RPMI7951 (cell line): Measurements from ENCODE around the gene DEFB129. TPM values are rescaled to one million over a fixed set of nuclear protein-coding genes. Genes with fewer than 3 reads are reported as not detected.
"Not testable (repeated sequence)": the region's sequence is repeated elsewhere in the genome, so short reads cannot be mapped to it uniquely, and the experiment has no call there.

ENCODE experiments used
- DNase-seq: peaks from one replicate; pipeline ENCODE4 v3.0.0-alpha.2; 2012; ENCODE audit warnings: low read depth
- total RNA-seq: library from RNA; depleted of rRNA; stranded (reverse); fragments of >200 nt; shearing (Covaris generic); gene quantifications from 2 replicates; pipeline ENCODE4 v1.2.3, GENCODE V29; 2014

Gene DEFB129
- total RNA-seq, 1 experiment from 2014 or later = not detected

GRCh38 chr20:252801-253200 is 25.7 kb downstream of the DEFB129 start:
- DNase-seq = no peak

- DNase-seq = not testable (repeated sequence)
These were observed 26.4 kb downstream of the DEFB129 start for GRCh38 chr20:253447-253846.

GRCh38 chr20:257419-257818 is 30.4 kb downstream of the DEFB129 start, which contains the start of gene DEFB132:
Gene DEFB132, plus strand, starts transcription at chr20:257724. Its CDS starts 55 bp downstream, at chr20:257779.
- no peak for DNase-seq

- no peak for DNase-seq
These were observed 31.3 kb downstream of the DEFB129 start for GRCh38 chr20:258269-258858.

- peak; percentile 59 for DNase-seq
These were observed 31.9 kb downstream of the DEFB129 start for GRCh38 chr20:258963-259362.

GRCh38 chr20:259981-260380 is 32.9 kb downstream of the DEFB129 start:
- no peak for DNase-seq

GRCh38 chr20:263701-264100 is 36.6 kb downstream of the DEFB129 start:
- no peak for DNase-seq

GRCh38 chr20:266596-267562 is 39.8 kb downstream of the DEFB129 start:
- DNase-seq = peak; percentile 75

GRCh38 chr20:270517-270916 is 43.5 kb downstream of the DEFB129 start:
- DNase-seq = no peak

- DNase-seq = no peak
These were observed 44.0 kb downstream of the DEFB129 start for GRCh38 chr20:271069-271468.

- DNase-seq = no peak
These were observed 44.5 kb downstream of the DEFB129 start for GRCh38 chr20:271528-271927.

- no peak for DNase-seq
These were observed 45.7 kb downstream of the DEFB129 start for GRCh38 chr20:272718-273117.

GRCh38 chr20:273884-274283 is 46.8 kb downstream of the DEFB129 start:
- DNase-seq = no peak

GRCh38 chr20:275791-276190 is 48.7 kb downstream of the DEFB129 start:
- DNase-seq = no peak

- no peak for DNase-seq
These were observed 49.8 kb downstream of the DEFB129 start for GRCh38 chr20:276620-277495.

- DNase-seq = no peak
These were observed 50.4 kb downstream of the DEFB129 start for GRCh38 chr20:277496-277781.

- DNase-seq = no peak
These were observed 51.1 kb downstream of the DEFB129 start for GRCh38 chr20:278181-278580.

- DNase-seq = no peak
These were observed 51.8 kb downstream of the DEFB129 start for GRCh38 chr20:278607-279571.
